H1 (cell line): ENCODE measurements around the gene NANOS2. TPM values are rescaled to one million over a fixed set of nuclear protein-coding genes. Genes with fewer than 3 reads are reported as not detected.

ENCODE experiments used
- BACH1 ChIP-seq: IDR thresholded peaks from 2 replicates; pipeline ENCODE4 v1.6.1; 2012; ENCODE audit warnings: low read length, improper control_type of control experiment
- BCL11A ChIP-seq, 2 experiments: IDR thresholded peaks; one replicate each; pipeline ENCODE4 v1.6.1; 2011; ENCODE audit warnings: low read depth in 2 of 2, low read length in 2 of 2, mild to moderate bottlenecking in 2 of 2
- CBX5 ChIP-seq: fragments of 300-800, 300-1000 bp; sonication (generic); IDR thresholded peaks from 2 replicates; pipeline ENCODE4 v1.7.1; 2016; ENCODE audit warnings: antibody characterized with exemption, low read length, low read depth
- CEBPB ChIP-seq: IDR thresholded peaks from 2 replicates; pipeline ENCODE4 v1.6.1; 2012; ENCODE audit warnings: low read depth, low read length
- CREB1 ChIP-seq: IDR thresholded peaks from 2 replicates; pipeline ENCODE4 v1.6.1; 2012; ENCODE audit warnings: inconsistent platforms
- EGR1 ChIP-seq: IDR thresholded peaks from 2 replicates; pipeline ENCODE4 v1.6.1; 2011; ENCODE audit warnings: low read depth, low read length, borderline replicate concordance
- HDAC2 ChIP-seq, 2 experiments: fragments of 300-600 bp in 1 of 2; sonication (generic) in 1 of 2; IDR thresholded peaks; 2 replicates each; pipeline ENCODE4 v1.6.1; 2011 to 2012; ENCODE audit warnings: low read depth in 2 of 2, low read length in 2 of 2, mild to moderate bottlenecking in 2 of 2, moderate library complexity in 2 of 2, borderline replicate concordance in 1 of 2, inconsistent platforms in 1 of 2
- HDAC6 ChIP-seq: IDR thresholded peaks from one replicate; pipeline ENCODE4 v1.7.1; 2012; ENCODE audit warnings: low read depth, mild to moderate bottlenecking, inconsistent platforms, low read length, moderate library complexity
- KDM1A ChIP-seq: fragments of 200-600, 300-600 bp; sonication (generic); IDR thresholded peaks from 2 replicates; pipeline ENCODE4 v1.7.1; 2016; ENCODE audit warnings: mild to moderate bottlenecking, low read length, borderline replicate concordance
- NANOG ChIP-seq: IDR thresholded peaks from 2 replicates; pipeline ENCODE4 v1.6.1; 2011; ENCODE audit warnings: low read length, low read depth, mild to moderate bottlenecking, inconsistent platforms; ENCODE audit not compliant: insufficient read depth, poor library complexity, severe bottlenecking
- NRF1 ChIP-seq: IDR thresholded peaks from 2 replicates; pipeline ENCODE4 v1.6.1; 2011; ENCODE audit warnings: mild to moderate bottlenecking, low read depth, low read length, improper control_type of control experiment
- POLR2A ChIP-seq, 2 experiments: IDR thresholded peaks; 1 replicate in 1 of 2; 2 replicates in 1 of 2; pipeline ENCODE4 v1.6.1; 2011; ENCODE audit warnings: low read depth in 2 of 2, low read length in 2 of 2, mild to moderate bottlenecking in 2 of 2; ENCODE audit errors: control extremely low read depth in 1 of 2
- POU5F1 ChIP-seq: IDR thresholded peaks from 2 replicates; pipeline ENCODE4 v1.6.1; 2011; ENCODE audit warnings: low read depth, mild to moderate bottlenecking, low read length, moderate library complexity
- RAD21 ChIP-seq, 2 experiments: IDR thresholded peaks in 1 of 2; conservative IDR thresholded peaks in 1 of 2; 2 replicates each; pipeline ENCODE4 v1.6.1; 2011; ENCODE audit warnings: low read depth in 2 of 2, low read length in 2 of 2, improper control_type of control experiment in 1 of 2, inconsistent platforms in 1 of 2, mild to moderate bottlenecking in 1 of 2, moderate library complexity in 1 of 2
- RBBP5 ChIP-seq: IDR thresholded peaks from 2 replicates; pipeline ENCODE4 v1.7.1; 2012; ENCODE audit warnings: low read depth, mild to moderate bottlenecking, inconsistent platforms, low read length, moderate library complexity, borderline replicate concordance
- RFX5 ChIP-seq: IDR thresholded peaks from 2 replicates; pipeline ENCODE4 v1.6.1; 2011; ENCODE audit warnings: low read depth, low read length, improper control_type of control experiment, borderline replicate concordance
- RNF2 ChIP-seq: fragments of 200-900, 300-1000 bp; sonication (generic); IDR thresholded peaks from 2 replicates; pipeline ENCODE4 v1.7.1; 2016; ENCODE audit warnings: borderline replicate concordance, low read depth, mild to moderate bottlenecking, antibody characterized with exemption, low read length; ENCODE audit not compliant: poor library complexity, severe bottlenecking; ENCODE audit errors: missing control alignments
- SIN3A ChIP-seq, 2 experiments: IDR thresholded peaks in 1 of 2; conservative IDR thresholded peaks in 1 of 2; 2 replicates each; pipeline ENCODE4 v1.6.1; 2011 to 2012; ENCODE audit warnings: low read length in 2 of 2, improper control_type of control experiment in 1 of 2, low read depth in 1 of 2, mild to moderate bottlenecking in 1 of 2
- SIX5 ChIP-seq: IDR thresholded peaks from 2 replicates; pipeline ENCODE4 v1.6.1; 2011; ENCODE audit warnings: mild to moderate bottlenecking, low read depth, low read length
- SP2 ChIP-seq: IDR thresholded peaks from 2 replicates; pipeline ENCODE4 v1.6.1; 2012; ENCODE audit warnings: mild to moderate bottlenecking, low read length, inconsistent platforms
- TCF12 ChIP-seq: IDR thresholded peaks from 2 replicates; pipeline ENCODE4 v1.6.1; 2011; ENCODE audit warnings: low read depth, mild to moderate bottlenecking, low read length
- TEAD4 ChIP-seq: IDR thresholded peaks from 2 replicates; pipeline ENCODE4 v1.6.1; 2012; ENCODE audit warnings: low read depth, low read length, inconsistent platforms, mixed read lengths
- USF2 ChIP-seq: IDR thresholded peaks from 2 replicates; pipeline ENCODE4 v1.6.1; 2011; ENCODE audit warnings: low read length, improper control_type of control experiment
- polyA plus RNA-seq, 7 experiments: library from polyadenylated mRNA; depleted of rRNA in 3 of 7; stranded (reverse) in 5 of 7; unstranded in 2 of 7; fragments of >200 nt in 5 of 7; fragments of 200-250 nt in 2 of 7; gene quantifications; 1 replicate in 5 of 7; 2 replicates in 1 of 7; 4 replicates in 1 of 7; pipeline versions ENCODE4 v1.2.1 to v1.2.3, GENCODE V29; 2011 to 2013; ENCODE audit warnings: missing spikeins in 2 of 7, mixed read lengths in 2 of 7
- total RNA-seq: library from RNA; stranded (reverse); fragmentation: NEBNext Ultra II Directional; extraction: Animal tissue kit (Norgen Biotek cat#: 25700); gene quantifications from 2 replicates; pipeline ENCODE4 v1.2.1, GENCODE V29; 2021

Gene NANOS2
- total and polyA plus RNA-seq, 2 of the 8 experiments (the other 6 are each of a cell fraction or from before 2014, with no cell fraction given), result 0.20 TPM; not detected in 1

GRCh38 chr19:45886427-45887199 is 28.0 kb downstream of the NANOS2 start (continued):
- peak in 1 of 2 experiments; percentile 70; a peak in 1 of 4 replicates for TF ChIP-seq HDAC2 (IDR thresholded peaks at IDR 0.05; ENCODE audit: borderline replicate concordance in 1 of 2, low read depth in 2 of 2, low read length in 2 of 2)
- TF ChIP-seq USF2, result 0 out of 2 replicates have a peak, but pooled peaks have one; percentile 2
- peak; percentile 89 for TF ChIP-seq CREB1
- TF ChIP-seq CEBPB, result 0 out of 2 replicates have a peak, but pooled peaks have one; percentile 28
- TF ChIP-seq RFX5, result no peak
- no peak for TF ChIP-seq HDAC6
- TF ChIP-seq SP2, result no peak
- no peak for TF ChIP-seq EGR1
- TF ChIP-seq NANOG, result no peak
- no peak for TF ChIP-seq RNF2
- TF ChIP-seq SIX5, result peak; percentile 70
- TF ChIP-seq NRF1, result no peak
- TF ChIP-seq POLR2A (IDR thresholded peaks at IDR 0.05; ENCODE audit: control extremely low read depth in 1 of 2, low read depth in 2 of 2, low read length in 2 of 2), result peak; percentile 68 to 70; a peak in 2 of 3 replicates
- TF ChIP-seq SIN3A (conservative IDR thresholded peaks at IDR 0.05 in 1 of 2, IDR thresholded peaks at IDR 0.05 in 1 of 2; ENCODE audit: low read depth in 1 of 2, low read length in 2 of 2), result peak; percentile 1 to 30; a peak in 1 of 4 replicates
- no peak for TF ChIP-seq BCL11A (IDR thresholded peaks at IDR 0.05; ENCODE audit: low read depth in 2 of 2, low read length in 2 of 2)
- no peak for TF ChIP-seq CBX5
- TF ChIP-seq TEAD4, result no peak
- TF ChIP-seq TCF12, result no peak
- peak; percentile 98 for TF ChIP-seq KDM1A
- TF ChIP-seq RBBP5, result peak; percentile 48; the same call in 1 of the 2 replicates
- no peak for TF ChIP-seq RAD21 (IDR thresholded peaks at IDR 0.05 in 1 of 2, conservative IDR thresholded peaks at IDR 0.05 in 1 of 2; ENCODE audit: low read depth in 2 of 2, low read length in 2 of 2)
- no peak for TF ChIP-seq POU5F1
- no peak for TF ChIP-seq BACH1
